SU-DHL-6 (cell line): ENCODE measurements around the gene AIMP2.

Experiments
- H2AFZ ChIP-seq: fragments of 200-600 bp; sonication (generic); 2 replicates; pipeline ENCODE4 v1.6.1; 2014; ENCODE audit warnings: low read depth, mild to moderate bottlenecking, moderate library complexity, mixed read lengths, antibody characterized with exemption, low read length; ENCODE audit not compliant: severe bottlenecking
- H3F3A ChIP-seq: fragments of 200-600 bp; shearing (Covaris generic); 2 replicates; pipeline ENCODE4 v1.6.0; 2016; ENCODE audit warnings: antibody characterized with exemption, mild to moderate bottlenecking; ENCODE audit not compliant: insufficient read depth
- H3K27ac ChIP-seq: fragments of 200-600 bp; sonication (generic); 2 replicates; pipeline ENCODE4 v1.5.1; 2016; ENCODE audit warnings: low read depth, mild to moderate bottlenecking, low read length, moderate library complexity, mixed read lengths
- H3K27me3 ChIP-seq: fragments of 200-600 bp; sonication (generic), shearing (Covaris generic); 2 replicates; pipeline ENCODE4 v1.6.0; 2014; ENCODE audit warnings: mild to moderate bottlenecking, low read length
- H3K36me3 ChIP-seq: fragments of 200-600 bp; sonication (generic); 2 replicates; pipeline ENCODE4 v1.6.1; 2014; ENCODE audit warnings: mild to moderate bottlenecking, low read length, mixed read lengths
- H3K4me2 ChIP-seq: fragments of 300-600, 200-600 bp; shearing (Covaris generic), sonication (generic); 2 replicates; pipeline ENCODE4 v1.6.0; 2014; ENCODE audit warnings: low read length, low read depth, mild to moderate bottlenecking; ENCODE audit not compliant: poor library complexity, severe bottlenecking
- H3K4me3 ChIP-seq: fragments of 200-600 bp; sonication (generic); 2 replicates; pipeline ENCODE4 v1.5.1; 2014; ENCODE audit warnings: antibody characterized with exemption, low read length, mild to moderate bottlenecking, mixed read lengths; ENCODE audit not compliant: insufficient read depth, poor library complexity, severe bottlenecking
- H3K79me2 ChIP-seq: fragments of 200-600 bp; sonication (generic); 2 replicates; pipeline ENCODE4 v1.6.1; 2014; ENCODE audit warnings: mild to moderate bottlenecking, low read length, moderate library complexity; ENCODE audit not compliant: insufficient read depth
- H3K9ac ChIP-seq: fragments of 200-600 bp; sonication (generic); 2 replicates; pipeline ENCODE4 v1.7.0; 2014; ENCODE audit warnings: mild to moderate bottlenecking, low read length
- H3K9me2 ChIP-seq: fragments of 200-600 bp; sonication (generic); replicated peaks from 2 replicates; pipeline ENCODE4 v1.6.1; 2014; ENCODE audit warnings: low read length; ENCODE audit not compliant: insufficient read depth
- H3K9me3 ChIP-seq: fragments of 200-600 bp; sonication (generic); 2 replicates; pipeline ENCODE4 v1.6.1; 2014; ENCODE audit warnings: low read length, mixed read lengths; ENCODE audit not compliant: insufficient read depth
- H4K20me1 ChIP-seq: fragments of 200-600 bp; sonication (generic); 2 replicates; pipeline ENCODE4 v1.6.1; 2014; ENCODE audit warnings: low read depth, mild to moderate bottlenecking, antibody characterized with exemption, low read length, moderate library complexity, mixed read lengths
- EZH2phosphoT487 ChIP-seq: fragments of 200-600 bp; sonication (generic), shearing (Covaris generic); conservative IDR thresholded peaks from 2 replicates; pipeline ENCODE4 v1.6.1; 2018; ENCODE audit warnings: mild to moderate bottlenecking, antibody characterized with exemption, low read length, moderate library complexity, mixed read lengths
- TF ChIP-seq, protein P1 (sequence below): fragments of 200-600 bp; sonication (generic); IDR thresholded peaks from one replicate; pipeline ENCODE4 v1.5.1; 2017; ENCODE audit warnings: antibody characterized with exemption, mild to moderate bottlenecking, low read length, moderate library complexity; ENCODE audit not compliant: insufficient read depth, poor library complexity, severe bottlenecking

Gene AIMP2

GRCh38 chr7:6031567-6031966, 22.5 kb downstream of the AIMP2 start:
- H2AFZ ChIP-seq = no peak overlapping the region
- H3F3A ChIP-seq = no peaks in the 10 kb centered on the region
- H4K20me1 ChIP-seq = no peaks in the 10 kb centered on the region
- TF ChIP-seq, protein P1, sequence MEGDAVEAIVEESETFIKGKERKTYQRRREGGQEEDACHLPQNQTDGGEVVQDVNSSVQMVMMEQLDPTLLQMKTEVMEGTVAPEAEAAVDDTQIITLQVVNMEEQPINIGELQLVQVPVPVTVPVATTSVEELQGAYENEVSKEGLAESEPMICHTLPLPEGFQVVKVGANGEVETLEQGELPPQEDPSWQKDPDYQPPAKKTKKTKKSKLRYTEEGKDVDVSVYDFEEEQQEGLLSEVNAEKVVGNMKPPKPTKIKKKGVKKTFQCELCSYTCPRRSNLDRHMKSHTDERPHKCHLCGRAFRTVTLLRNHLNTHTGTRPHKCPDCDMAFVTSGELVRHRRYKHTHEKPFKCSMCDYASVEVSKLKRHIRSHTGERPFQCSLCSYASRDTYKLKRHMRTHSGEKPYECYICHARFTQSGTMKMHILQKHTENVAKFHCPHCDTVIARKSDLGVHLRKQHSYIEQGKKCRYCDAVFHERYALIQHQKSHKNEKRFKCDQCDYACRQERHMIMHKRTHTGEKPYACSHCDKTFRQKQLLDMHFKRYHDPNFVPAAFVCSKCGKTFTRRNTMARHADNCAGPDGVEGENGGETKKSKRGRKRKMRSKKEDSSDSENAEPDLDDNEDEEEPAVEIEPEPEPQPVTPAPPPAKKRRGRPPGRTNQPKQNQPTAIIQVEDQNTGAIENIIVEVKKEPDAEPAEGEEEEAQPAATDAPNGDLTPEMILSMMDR = no peak
- TF ChIP-seq EZH2phosphoT487 = no peak
- no peaks in the 10 kb centered on the region for H3K9me3 ChIP-seq
- no peak overlapping the region for H3K9ac ChIP-seq
- no peak overlapping the region for H3K27ac ChIP-seq
- no peaks in the 10 kb centered on the region for H3K27me3 ChIP-seq
- peaks cover 7% of the 10 kb centered on the region; the same call in 1 of the 2 replicates for H3K79me2 ChIP-seq
- no peak overlapping the region for H3K4me3 ChIP-seq
- no peaks in the 10 kb centered on the region for H3K9me2 ChIP-seq
- peaks cover 18% of the 10 kb centered on the region for H3K36me3 ChIP-seq
- no peak overlapping the region for H3K4me2 ChIP-seq

DNA sequence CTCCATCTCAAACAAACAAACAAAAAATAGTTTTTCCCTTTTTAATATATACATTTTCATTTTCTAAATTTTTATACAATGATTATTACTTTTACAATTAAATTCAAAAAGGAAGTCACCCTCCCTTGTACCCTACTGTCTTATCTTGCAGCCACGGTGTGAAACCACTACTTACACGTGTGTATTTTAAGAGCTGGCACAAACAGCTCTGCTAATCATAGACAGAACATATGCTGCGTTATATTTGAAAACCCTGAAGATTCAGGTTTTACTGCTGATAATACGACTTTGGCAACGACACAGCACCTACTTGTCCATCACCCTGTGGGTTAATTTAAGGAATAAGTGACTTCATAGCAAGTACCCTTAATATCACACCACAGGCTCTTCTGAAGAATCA, 23.1 kb downstream of the AIMP2 start:
- H3K36me3 ChIP-seq = peaks cover 21% of the 10 kb centered on the region

DNA sequence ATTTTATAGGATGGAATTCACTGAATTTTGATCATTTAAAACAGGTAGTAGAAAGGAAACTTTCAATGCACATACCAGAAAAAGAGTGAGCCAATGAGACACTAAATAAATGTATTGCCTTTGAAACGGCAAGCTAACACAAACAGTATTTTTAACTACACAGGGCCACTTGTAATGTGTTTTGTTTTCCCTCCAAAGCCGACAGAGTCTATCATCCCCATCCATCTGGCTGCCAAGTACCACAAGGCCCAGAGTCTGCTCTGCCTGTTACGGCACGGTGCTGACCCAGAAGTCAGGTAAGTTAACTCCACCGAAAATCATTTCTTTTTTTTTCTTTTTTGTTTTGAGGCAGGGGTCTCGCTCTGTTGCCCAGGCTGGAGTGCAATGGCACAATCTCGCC, 23.6 kb downstream of the AIMP2 start:
- Histone ChIP-seq H4K20me1 (no peaks in the 10 kb centered on the region), H3K79me2 (peaks cover 7% of the 10 kb centered on the region; the same call in 1 of the 2 replicates), H3K4me2 (no peak overlapping the region), H3K36me3 (peaks cover 25% of the 10 kb centered on the region), H3K9me3 (no peaks in the 10 kb centered on the region), H3K4me3 (no peak overlapping the region), H3K9ac (no peak overlapping the region), H3F3A (no peaks in the 10 kb centered on the region), H2AFZ (no peak overlapping the region), H3K9me2 (no peaks in the 10 kb centered on the region), H3K27ac (no peak overlapping the region), H3K27me3 (no peaks in the 10 kb centered on the region)
- TF ChIP-seq EZH2phosphoT487 = no peak
- TF ChIP-seq, protein P1 = no peak

More for the DNA sequence above, 23.1 kb downstream of the AIMP2 start:
- Histone ChIP-seq H3K79me2 (peaks cover 7% of the 10 kb centered on the region; the same call in 1 of the 2 replicates), H3K27ac (no peak overlapping the region), H3K4me3 (no peak overlapping the region), H3K9ac (no peak overlapping the region), H3K4me2 (no peak overlapping the region), H3K27me3 (no peaks in the 10 kb centered on the region), H4K20me1 (no peaks in the 10 kb centered on the region), H2AFZ (no peak overlapping the region), H3F3A (no peaks in the 10 kb centered on the region), H3K9me3 (no peaks in the 10 kb centered on the region), H3K9me2 (no peaks in the 10 kb centered on the region)
- TF ChIP-seq, protein P1 = no peak
- no peak for TF ChIP-seq EZH2phosphoT487

GRCh38 chr7:6035165-6035564, 26.1 kb downstream of the AIMP2 start:
- Histone ChIP-seq H3K9me2 (no peaks in the 10 kb centered on the region), H2AFZ (no peak overlapping the region), H3K9ac (no peak overlapping the region), H4K20me1 (no peaks in the 10 kb centered on the region), H3K4me3 (no peak overlapping the region), H3K4me2 (no peak overlapping the region), H3F3A (no peaks in the 10 kb centered on the region), H3K9me3 (no peaks in the 10 kb centered on the region), H3K27ac (no peak overlapping the region), H3K27me3 (no peaks in the 10 kb centered on the region), H3K36me3 (peaks cover 38% of the 10 kb centered on the region), H3K79me2 (peaks cover 7% of the 10 kb centered on the region; the same call in 1 of the 2 replicates)
- TF ChIP-seq, protein P1 = no peak
- no peak for TF ChIP-seq EZH2phosphoT487
